Activated gamma-delta T cell treated with anti-CD3 and anti-CD28 coated beads, Interleukin-2, amount 50 U/mL, for 16 hours (primary cell): Measurements from ENCODE around the gene NUDT13.
"Not testable (repeated sequence)": the region's sequence is repeated elsewhere in the genome, so short reads cannot be mapped to it uniquely, and the experiment has no call there.

Experiments used
- DNase-seq: peaks from one replicate; pipeline ENCODE4 v3.0.0-alpha.2; 2020; ENCODE audit warnings: low read depth

NUDT13 gene

DNA sequence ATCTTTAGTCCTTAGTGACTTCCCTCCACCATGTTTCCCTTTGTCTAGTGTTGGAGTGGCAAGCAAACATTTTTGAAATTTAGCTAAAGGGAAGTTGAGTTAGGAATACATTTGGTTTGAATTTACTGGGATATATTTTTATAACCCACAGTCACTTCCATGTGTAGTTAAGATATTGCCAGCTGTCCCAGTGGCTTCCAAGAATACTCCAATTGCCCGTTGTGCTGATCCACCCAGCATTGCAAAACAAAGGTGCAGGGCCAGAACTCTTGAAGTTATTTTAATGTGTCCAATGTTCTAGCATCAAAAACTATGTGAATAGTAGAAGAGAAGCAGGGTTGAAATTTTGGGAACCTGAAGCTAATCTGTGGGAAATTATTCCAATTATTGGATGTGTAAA, 11.1 kb upstream of the NUDT13 start:
- no peak for DNase-seq

DNA sequence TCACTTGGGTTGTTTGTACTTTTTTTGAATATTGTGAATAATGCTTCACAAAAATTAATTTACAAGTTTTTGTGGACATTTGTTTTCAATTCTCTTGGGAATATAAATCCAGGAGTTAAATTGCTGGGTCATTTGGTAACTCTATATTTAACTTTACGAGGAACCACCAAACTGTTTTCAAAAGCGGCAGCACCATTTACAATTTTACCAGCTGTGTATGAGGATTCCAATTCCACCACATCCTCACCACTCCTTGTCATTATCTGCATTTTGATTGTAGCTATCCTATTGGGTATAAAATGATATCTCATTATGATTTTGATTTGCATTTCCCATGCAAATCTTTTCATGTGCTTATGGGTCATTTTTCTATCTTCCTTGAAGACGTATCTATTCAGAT, 4.0 kb upstream of the NUDT13 start:
- no peak for DNase-seq

GRCh38 chr10:73109248-73109652, 1.0 kb upstream of the NUDT13 start:
- DNase-seq, result not testable (repeated sequence)

DNA sequence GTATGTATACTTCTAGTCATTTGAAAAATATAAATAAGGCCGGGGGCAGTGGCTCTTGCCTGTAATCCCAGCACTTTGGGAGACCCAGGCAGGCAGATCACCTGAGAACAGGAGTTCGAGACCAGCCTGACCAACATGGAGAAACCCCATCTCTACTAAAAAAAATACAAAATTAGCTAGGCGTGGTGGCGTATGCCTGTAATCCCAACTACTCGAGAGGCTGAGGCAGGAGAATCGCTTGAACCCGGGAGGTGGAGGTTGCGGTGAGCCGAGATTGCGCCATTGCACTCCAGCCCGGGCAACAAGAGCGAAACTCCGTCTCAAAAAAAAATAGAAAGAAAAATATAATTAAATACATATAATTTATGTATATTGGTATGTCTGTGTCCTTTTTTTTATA, 1.8 kb downstream of the NUDT13 start:
- not testable (repeated sequence) for DNase-seq

DNA sequence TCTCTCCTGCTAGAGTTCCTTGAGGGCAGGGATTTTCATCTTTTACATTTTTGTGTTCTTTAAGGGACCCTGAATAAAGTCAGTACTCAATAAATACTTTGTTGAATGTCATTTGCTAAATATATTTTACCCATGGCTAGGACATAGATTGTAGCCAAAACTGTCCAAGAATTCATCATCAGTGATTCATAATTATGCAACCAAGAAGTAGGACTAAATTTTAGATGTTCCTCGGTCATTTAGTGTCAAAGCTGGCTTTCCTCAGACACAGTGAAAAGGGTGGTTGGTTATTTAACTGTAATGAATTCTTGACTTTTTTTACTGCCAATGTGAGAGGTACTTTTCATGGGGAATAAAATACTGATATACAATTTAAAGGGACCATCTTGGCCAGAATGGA, 3.3 kb downstream of the NUDT13 start:
- DNase-seq, result no peak

DNA sequence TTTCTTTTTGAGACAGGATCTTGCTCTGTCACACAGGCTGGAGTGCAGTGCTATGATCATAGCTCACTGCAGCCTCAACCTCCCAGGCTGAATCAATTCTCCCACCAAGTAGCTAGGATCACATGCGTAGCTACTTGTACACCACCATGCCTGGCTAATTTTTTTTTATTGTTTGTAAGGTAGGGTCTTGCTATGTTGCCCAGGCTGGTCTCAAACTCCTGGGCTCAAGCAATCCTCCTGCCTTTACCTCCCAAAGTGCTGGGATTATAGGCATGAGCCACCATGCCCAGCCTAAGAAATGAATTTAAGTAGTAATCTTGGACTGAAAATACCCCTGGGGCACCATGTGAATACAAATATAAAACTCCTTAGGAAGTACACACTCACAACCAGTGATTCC, 5.8 kb downstream of the NUDT13 start:
- no peak for DNase-seq

DNA sequence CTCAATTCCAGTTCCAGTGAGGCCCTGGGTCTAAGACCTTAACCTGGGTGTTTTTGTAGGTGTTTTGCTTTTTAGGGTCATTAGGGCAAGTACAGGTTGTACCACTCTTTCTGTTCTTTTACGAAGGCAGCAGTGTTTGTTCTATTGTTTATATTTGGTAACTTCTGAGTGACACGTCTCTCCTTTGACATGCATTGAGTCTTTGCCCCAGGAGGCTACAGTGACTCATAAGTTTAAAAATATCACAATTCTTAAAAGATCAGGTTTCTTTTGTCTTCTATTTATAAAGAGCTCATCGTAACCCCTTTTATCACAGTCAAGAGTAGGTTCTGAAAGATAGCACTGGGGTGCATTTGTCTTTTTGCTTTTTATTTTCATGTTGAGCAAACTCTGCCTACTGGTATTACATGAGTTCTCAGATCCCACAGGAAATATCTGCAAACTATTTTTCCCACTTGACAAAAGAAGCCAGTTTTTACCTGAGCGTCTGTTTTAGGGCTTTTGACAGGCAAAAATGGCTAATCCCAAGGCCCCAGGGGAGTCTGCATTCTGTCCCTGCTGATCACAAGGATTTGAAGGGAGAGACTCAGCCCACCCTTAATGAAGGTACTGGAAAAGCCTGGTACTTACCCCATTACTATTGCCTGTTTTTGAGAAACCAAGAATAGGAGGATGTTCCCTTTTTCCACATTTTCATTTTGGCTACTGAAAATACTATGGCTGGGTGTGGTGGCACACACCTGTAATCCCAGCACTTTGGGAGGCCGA, 7.9 kb downstream of the NUDT13 start:
- no peak for DNase-seq

DNA sequence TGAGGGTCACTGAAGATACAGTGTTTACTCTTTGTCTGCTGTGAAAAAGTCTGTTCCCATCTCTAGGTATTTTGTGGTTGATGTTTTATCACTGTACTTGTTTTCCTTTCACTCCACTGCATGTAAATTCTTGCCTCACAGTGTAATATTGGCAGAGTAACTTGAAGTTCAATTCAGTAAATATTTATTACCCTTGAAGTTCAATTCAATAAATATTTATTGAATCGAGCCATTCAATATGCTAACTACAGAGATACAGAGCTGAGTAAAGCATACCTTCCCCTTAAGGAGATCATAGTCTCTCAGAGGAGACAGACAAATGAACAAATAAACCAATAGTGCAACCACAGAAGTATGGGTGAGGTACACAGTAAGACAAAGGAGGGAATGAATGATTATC, 9.2 kb downstream of the NUDT13 start:
- no peak for DNase-seq

DNA sequence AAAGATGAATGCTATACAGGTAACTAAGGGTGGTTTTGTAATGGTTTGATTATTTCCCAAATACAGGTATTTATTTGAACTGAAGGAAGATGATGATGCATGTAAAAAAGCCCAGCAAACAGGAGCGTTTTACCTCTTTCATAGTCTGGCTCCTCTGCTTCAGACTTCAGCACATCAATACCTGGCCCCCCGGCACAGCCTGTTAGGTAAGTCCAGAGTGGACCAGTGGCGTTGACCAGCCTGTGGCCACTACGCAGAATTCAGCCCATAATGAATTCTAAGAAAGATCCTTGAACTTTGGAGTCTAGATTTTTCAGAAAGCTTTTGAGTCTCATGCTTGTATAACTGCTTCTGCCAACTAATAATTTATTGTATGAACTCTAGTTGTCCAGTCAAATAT, 9.7 kb downstream of the NUDT13 start:
- no peak for DNase-seq

DNA sequence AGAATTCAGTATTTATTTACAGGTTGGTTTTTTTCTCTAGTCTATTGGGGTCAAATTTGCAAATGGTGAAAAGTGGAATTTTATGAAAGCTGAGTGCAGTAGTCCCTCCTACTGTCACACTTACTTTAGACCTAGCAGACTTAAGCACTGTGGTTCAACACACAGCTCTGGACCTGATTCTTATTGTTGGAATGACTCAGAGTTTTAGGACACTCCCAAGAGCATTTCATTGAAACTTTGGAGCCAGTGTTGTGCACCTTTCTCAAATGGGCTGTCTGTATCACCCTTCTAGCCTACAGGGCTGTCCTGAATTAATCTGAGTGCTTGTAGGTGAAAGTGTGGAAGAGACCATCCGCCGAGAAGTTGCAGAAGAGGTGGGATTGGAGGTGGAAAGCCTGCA, 16.1 kb downstream of the NUDT13 start:
- DNase-seq, result no peak

- DNase-seq, result no peak
Measured at GRCh38 chr10:73131301-73131700, 21.0 kb downstream of the NUDT13 start.

- DNase-seq, result no peak
Measured at GRCh38 chr10:73131913-73132686, 21.8 kb downstream of the NUDT13 start.

- no peak for DNase-seq
Measured at GRCh38 chr10:73134727-73135126, 24.5 kb downstream of the NUDT13 start.

- DNase-seq, result no peak
Measured at GRCh38 chr10:73136627-73137026, 26.4 kb downstream of the NUDT13 start.

- no peak for DNase-seq
Measured at GRCh38 chr10:73139251-73139650, 29.0 kb downstream of the NUDT13 start.

DNA sequence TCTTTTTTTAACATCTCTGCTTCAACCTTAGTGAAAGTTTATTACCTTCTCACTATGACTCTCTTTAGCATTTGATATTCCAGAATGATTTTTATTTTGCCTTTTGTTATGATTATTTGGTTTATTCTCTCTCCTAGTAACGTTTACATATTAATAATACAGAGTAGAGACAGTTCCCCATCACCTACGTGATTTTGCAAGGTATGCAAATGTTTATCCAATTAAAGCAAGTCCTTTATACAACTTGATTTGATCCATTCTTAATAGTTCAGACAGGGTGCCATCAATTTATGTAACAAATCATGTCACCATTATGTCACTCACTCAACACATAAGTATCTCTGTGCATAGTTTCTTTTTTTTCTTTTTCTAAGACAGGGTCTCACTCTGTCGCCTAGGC, 31.3 kb downstream of the NUDT13 start:
- no peak for DNase-seq

GRCh38 chr10:73150633-73151413, 40.6 kb downstream of the NUDT13 start:
- DNase-seq, result not testable (repeated sequence)

- DNase-seq, result no peak
Measured at GRCh38 chr10:73152009-73152408, 41.8 kb downstream of the NUDT13 start.

GRCh38 chr10:73156054-73156453, 45.8 kb downstream of the NUDT13 start:
- DNase-seq, result no peak

GRCh38 chr10:73159038-73159648, 48.9 kb downstream of the NUDT13 start:
- peak; percentile 14 for DNase-seq

DNA sequence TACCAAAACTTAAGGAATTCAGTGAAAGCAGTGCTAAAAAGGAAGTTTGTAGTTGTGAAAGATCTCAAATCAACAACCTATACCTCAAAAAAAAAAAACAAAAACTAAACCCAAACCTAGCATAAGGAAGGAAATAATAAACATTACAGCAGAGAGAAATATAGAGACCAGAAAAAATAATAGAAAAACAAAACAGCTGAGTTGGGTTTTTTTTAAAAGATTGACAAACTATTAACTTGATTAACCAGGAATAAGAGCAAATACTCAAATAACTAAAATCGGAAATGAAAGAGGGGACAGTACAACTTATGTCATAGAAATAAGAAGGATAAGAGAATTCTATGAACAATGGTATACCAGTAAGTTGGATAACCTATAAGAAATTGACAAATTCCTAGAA, 50.8 kb downstream of the NUDT13 start:
- DNase-seq, result no peak

- no peak for DNase-seq
Measured at GRCh38 chr10:73161662-73162061, 51.4 kb downstream of the NUDT13 start.
